Amniotic epithelial cell (primary cell): ENCODE data around the gene HOXD8.

Experiments
- DNase-seq: peaks from one replicate; pipeline ENCODE4 v3.0.0-alpha.2; 2010; ENCODE audit warnings: low read depth

The HOXD8 gene

DNA sequence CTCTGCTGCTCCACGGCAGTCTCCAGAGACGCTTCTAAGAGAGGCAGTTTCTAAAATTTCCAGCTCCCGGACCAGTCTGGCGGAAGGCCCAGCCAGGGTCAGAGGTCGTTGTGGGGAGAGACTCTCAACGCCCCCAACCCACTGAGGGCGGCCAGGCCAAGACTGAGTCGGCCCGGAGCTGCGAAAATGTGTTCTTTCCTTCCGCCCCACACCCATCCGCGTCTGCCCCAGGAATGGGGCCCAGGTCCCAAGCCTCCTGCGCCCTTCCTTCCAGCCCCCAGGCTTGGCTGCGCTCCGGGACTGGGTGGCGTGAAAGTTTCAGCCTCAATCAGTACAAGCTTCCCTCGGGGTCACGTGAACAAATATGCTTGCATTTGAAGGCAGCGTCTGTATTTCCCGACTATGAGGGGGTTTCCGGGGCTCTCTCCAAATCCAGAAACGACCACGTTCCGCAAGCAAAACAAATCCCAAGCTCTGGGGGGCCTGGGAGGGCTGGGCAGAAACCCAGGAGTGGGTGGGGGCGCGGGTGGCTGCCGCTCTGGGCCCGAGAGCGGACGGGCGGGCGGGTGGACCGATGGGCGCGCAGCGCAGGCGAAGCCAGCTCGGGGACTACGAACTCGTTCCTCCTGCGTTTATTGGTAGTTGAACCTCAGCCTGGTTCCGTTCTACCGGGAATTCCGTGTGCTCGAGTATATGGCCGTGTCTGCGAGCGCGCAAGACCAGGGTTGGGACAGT lies 30.9 kb downstream of the HOXD8 start:
- no peak for DNase-seq

DNA sequence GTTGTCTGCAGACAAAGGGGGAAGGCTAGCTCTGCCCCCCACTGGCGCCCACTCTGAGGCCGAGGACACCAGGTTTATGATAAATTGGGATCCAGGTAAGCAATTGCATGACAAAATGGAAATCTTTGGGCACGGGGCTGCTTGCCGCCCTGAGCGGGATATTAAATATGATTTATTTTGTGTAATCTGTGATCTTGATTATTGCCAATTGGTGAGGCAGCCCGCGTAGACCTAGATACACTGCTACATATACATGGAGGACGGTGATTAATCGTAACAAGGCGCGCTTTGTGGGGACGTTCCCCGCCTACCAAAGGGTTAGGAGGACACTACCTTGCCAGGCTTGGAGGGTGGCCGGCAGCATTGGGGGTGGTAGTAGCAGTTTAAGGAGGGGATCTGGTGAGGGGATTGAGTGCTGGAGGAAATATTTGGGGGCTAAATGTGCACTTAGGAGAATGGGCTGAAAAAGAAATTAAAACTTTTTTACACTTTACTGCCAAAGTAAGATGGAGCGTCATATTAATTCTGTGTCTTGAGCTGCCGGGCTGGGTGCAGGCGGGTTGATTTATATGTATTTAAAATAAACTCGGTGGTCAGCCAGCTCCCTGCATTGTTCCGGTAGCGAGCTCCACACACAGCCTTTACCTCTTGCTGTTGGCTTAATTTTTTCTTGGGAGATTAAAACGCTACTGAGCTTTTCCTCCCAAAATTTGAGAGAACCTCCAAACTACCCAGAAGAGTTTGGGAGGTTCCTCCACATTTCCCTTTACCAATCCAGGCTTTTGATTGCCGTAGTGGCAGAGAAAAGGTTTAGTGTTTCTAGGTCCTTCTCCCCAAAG lies 31.7 kb downstream of the HOXD8 start:
- no peak for DNase-seq

DNA sequence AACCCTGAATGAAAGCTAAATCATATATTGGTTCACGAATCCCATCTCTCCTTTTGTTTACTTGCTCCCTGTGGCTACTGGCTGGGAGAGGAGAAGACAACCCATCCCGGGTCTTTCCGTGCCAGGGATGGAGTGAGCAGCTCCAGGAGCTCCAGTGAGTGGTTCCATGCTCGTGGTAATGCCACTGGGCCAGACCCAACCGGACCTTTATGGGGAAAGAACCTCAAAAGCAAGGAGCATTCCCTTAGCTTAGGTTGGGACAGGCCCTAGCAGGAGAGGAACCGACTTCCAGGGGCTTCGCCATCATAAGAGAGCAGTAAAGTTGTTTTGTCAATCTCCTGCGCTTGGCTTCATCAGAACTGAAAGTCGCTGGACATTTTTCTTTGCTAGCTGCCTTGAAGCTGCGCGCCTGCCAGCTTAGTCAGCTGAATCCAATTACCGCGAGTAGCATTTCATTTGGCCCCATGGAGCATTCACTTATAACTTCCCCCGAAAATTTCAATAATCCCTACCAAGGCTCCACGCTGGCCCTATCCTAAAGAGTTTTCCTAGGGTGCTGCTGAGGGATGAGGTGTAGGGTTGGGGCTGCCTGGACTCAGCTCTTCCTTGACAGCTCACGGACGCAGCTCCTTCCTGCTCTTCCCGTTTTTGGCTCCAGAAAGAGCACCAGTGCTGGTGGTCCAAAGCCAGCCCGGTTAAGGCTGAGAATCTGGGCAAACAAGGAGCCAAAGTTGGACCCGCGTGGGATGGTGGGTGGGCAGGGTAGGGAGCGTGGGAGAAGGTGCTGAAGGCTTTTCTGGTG lies 32.5 kb downstream of the HOXD8 start:
- DNase-seq = peak; percentile 7

DNA sequence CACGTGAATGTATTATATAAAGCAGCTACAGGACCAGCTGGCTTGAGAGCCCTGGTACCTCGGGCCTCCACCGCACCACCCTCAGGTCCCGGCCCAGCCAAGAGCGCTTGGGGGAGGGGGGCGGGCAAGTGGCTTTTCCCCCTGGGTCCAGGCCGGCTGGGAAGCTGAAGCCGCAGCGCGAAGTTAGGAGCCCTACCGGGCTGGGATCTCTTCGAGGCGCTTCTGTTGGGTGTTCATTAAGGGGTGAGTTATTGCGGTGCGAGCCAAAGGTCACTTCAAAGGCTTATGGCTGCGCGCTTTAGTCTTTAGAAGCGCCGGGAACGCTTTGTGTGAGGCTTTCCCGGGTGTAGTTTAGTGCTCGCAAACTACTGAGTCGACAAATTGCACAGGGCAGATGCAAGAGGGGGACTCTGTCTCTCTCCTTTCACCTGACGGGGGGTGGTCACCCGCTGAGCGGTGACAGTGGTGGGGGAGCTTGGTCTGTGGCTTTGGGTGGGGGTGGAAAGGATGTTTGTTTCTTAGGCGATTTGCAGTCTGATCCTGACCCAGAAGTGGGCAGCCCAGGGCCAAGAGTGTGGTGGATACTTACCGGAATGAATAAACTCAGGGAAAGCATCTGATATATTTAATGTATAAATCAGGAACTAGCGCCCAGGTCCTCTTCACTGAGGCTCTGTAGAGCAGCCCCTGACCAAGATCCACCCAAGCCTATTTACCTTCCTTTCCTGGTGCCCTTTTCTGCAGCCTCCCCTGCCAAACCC lies 33.6 kb downstream of the HOXD8 start:
- DNase-seq = no peak

DNA sequence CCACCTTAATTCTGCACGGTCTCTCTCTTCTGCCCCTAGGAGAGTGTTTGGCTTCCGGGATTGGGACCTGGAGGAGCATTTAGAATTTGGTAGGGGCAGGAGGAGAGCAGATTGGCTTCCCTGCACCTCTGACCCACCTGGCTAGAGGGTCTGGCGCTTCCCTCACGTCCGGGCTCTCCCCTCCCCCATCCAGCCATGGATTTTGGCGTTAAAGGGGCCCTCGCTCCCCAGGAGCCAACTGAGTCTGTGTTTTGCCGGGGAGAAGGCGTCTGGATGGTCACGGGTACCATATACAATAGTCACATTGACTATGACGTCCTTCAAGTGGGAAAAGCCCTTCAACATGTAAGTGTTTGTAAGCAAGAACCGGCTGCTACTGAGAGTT lies 34.2 kb downstream of the HOXD8 start:
- DNase-seq = no peak

DNA sequence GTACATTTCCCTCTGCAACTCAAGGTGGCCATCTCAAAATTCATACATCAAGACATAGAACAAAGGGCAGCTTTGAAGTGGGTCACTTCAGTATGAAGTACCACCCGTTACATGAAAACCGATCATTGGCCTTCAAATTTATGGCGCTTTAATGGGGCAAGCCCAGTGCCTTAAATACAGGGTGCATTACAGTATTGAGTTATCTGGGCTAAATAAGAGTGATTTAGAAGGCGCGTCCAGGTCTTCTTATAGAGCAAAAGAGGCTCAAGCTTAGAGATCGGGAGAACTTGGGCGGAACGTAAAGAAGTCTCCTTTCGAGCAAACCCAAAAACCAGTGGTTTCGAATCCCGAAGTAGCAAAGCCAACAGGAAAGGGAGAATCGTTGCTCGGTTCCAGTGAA lies 34.7 kb downstream of the HOXD8 start:
- DNase-seq = no peak

DNA sequence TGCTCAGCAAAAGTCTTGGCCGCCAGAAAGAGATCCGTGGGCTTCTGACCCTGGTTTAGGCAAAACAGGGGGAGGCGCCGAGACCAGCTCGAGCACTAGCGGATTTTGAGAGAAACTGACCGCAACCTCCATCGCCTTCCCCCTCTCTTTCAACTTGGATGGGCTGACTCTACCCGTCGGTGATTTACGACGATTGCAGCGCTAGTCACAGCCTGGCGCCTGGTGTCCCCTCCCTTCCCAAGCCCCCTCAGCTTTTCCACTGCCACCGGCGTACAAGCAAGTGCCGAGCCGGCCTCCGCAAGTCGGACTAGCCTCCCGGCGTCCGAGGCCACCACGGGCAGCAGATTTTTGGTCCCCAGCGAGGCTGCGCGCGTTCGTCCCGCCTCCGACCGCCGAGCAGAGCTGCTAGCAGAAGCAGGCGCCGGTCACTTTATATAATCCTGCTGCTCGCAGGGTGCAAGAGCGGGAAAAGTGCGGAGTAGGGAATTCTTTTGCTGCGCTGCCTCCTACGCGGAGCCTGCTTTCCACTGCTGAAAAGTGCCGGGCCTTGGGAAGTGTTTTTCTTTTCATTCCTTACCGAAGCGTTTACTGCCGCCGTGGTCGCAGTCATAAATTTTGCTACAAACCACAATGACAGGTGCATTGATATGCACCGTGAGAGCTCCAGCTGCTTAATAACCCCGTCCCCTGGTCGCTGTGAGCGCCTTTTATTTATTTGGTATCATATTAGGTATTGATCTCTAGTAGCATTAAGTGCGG lies 35.3 kb downstream of the HOXD8 start:
- DNase-seq = no peak

DNA sequence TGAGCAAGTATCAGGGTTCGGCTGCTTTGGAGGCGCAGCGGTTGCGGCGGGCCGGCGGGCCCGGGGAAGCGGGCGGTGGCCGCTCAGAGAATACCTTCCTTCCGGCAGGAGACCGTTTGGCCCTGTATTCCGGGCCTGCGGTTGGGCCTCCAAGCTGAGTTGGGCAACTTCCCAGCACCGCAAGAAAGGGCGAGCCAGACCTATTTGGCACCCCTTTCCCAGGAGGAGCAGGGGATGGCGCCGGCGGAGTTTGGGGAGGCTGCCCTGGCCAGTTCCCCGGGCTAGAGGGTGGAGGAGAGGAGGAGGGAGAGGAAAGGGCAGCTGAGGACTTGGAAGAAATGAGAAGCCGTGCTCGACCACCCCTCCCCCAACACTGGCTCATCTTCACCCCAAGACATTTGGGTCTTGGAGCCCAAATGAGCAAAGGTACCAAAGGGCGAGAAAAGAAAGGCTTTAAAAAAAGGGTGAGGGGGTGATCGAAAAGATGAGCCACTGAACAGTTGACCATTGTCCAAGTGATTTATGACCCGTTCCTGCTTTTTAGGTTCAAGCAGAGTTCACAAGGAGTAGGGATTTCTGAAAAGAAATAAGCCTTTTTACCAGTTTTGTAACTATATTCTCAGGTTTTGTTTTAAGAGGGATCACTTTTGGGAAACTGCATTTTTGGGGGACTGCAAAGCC lies 36.0 kb downstream of the HOXD8 start:
- no peak for DNase-seq

DNA sequence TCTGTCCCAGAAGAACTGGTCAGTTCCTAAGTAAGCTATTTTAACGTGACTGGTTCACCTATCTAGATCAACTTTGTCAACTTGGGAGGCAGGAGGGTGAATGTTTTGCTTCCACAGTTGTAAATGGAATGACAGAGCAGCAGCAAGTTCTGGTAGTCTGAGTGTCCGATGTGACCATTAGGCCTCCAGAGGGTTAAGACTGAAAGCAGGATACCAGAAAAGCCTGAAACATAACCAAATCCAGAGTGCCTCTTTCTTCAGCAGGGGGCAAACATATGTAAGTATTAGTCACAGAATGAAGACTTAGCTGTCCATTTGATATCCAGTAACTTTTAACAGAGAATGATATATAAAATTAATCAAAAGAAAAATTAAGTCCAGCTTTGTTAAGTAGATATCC lies 36.8 kb downstream of the HOXD8 start:
- DNase-seq = no peak

DNA sequence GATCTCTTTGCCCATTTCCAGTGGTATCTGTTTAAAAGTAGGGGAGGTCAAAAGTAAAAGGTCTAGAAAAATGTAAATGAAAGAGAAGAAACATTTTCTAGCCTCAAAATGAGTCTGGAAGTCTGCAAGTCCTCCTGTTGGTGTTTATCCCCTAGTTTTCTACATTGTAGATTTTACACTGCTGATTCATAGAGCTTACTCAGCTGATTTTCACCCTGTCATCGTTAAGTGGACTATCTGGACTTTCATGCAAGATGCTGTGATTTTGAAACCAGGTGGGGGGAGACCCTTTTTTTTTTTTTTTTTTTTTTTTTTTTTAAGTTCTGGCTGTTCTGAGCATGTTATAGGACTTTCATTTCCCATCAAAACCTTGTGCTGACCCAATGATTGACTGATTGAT lies 37.9 kb downstream of the HOXD8 start:
- DNase-seq = no peak

DNA sequence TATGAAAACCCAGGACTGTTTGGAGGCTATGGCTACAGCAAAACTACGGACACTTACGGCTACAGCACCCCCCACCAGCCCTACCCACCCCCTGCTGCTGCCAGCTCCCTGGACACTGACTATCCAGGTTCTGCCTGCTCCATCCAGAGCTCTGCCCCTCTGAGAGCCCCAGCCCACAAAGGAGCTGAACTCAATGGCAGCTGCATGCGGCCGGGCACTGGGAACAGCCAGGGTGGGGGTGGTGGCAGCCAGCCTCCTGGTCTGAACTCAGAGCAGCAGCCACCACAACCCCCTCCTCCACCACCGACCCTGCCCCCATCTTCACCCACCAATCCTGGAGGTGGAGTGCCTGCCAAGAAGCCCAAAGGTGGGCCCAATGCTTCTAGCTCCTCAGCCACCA lies 39.7 kb downstream of the HOXD8 start:
- no peak for DNase-seq

DNA sequence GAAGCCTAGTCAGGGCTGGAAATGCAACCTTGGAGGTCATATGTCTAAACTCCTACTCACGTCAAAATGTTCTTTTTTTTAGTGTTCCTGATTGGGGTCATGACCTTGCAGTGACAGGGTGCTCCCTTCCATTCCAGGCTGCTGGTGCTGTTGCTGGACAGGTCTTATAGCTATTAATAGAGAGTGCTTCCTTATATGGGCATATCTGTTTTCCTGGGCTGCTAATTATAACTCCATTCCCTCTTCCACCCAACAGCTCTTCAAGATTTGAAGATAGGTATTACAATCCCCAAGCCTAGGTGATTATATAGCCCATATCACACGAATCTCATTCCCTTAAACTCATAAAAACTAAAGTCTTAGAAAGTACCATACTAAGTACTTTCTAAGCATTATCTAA lies 40.2 kb downstream of the HOXD8 start:
- no peak for DNase-seq

DNA sequence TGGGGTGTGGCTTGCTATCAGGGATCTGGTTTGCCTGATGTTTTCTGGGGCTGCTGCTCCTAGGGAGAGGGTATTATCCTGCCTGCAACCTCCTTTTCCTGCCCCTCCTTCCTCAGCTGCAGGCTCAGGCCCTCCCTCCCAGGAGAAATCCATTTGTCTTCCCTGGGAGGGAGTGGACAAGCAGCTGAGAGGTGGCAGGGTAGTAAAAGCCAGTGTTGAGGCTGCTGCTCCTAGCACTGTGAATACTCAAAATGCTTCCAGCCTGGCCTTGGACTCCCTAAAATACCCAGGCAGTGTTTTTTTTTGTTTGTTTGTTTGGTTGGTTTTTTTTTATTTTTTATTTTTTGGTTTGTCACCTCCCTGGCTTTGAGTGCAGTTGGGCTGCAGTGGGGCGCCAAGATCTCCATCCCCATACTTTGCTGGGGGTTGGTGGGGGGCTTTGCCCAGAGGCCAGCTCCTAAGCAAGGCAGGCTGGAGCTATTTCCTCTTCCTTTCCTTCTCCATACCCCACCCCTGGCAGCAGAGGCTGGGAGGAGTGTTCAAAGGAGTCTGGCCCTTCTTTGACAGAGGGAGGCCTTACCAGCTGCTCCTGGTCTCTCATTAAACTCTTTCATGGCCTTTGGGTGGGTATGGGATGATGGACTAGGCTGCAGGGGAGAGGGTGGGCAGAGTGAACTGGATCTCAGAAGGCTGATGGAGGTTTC lies 41.2 kb downstream of the HOXD8 start:
- DNase-seq = no peak

DNA sequence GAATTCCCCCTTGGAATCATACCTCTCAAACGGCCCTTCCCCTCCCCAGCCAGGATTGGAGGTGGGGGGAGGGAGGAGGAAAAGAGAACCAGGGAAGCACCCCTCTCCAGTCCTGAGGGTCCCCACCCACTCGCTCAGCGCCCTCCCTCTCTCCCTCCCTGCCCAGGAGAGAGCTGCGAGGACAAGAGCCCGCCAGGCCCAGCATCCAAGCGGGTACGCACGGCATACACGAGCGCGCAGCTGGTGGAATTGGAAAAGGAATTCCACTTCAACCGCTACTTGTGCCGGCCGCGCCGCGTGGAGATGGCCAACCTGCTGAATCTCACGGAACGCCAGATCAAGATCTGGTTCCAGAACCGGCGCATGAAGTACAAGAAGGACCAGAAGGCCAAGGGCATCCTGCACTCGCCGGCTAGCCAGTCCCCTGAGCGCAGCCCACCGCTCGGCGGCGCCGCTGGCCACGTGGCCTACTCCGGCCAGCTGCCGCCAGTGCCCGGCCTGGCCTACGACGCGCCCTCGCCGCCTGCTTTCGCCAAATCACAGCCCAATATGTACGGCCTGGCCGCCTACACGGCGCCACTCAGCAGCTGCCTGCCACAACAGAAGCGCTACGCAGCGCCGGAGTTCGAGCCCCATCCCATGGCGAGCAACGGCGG lies 42.0 kb downstream of the HOXD8 start:
- no peak for DNase-seq

DNA sequence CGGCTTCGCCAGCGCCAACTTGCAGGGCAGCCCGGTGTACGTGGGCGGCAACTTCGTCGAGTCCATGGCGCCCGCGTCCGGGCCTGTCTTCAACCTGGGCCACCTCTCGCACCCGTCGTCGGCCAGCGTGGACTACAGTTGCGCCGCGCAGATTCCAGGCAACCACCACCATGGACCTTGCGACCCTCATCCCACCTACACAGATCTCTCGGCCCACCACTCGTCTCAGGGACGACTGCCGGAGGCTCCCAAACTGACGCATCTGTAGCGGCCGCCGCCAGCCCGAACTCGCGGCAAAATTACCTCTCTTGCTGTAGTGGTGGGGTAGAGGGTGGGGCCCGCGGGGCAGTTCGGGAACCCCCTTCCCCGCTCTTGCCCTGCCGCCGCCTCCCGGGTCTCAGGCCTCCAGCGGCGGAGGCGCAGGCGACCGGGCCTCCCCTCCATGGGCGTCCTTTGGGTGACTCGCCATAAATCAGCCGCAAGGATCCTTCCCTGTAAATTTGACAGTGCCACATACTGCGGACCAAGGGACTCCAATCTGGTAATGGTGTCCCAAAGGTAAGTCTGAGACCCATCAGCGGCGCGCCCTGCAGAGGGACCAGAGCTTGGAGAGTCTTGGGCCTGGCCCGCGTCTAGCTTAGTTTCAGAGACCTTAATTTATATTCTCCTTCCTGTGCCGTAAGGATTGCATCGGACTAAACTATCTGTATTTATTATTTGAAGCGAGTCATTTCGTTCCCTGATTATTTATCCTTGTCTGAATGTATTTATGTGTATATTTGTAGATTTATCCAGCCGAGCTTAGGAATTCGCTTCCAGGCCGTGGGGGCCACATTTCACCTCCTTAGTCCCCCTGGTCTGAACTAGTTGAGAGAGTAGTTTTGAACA lies 42.7 kb downstream of the HOXD8 start:
- DNase-seq = no peak

DNA sequence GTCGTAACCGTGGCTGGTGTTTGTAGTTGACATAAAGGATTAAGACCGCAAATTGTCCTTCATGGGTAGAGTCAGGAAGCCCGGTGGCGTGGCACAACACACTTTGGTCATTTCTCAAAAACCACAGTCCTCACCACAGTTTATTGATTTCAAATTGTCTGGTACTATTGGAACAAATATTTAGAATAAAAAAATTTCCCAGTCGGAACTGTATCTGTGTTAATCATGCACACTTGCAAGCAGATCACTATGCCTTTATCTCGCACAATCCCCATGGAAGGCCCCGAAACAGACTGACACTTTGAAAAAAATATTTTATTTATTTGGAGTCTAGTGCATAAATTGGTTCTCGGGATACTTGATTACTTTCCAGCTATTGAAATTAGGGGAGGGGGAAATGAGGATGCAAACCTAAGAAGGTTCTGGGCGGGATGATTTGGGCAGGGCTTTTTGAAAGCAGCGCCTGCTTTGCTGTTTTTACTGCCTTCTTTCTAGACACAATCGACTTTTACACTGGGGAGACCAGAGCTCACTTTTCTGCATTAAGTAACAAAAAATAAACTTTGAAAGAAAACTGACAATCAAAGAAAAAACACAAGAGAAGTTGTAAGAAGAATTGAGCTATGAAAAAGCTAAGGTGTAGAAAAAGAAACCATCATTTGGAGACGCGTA lies 43.5 kb downstream of the HOXD8 start:
- no peak for DNase-seq

DNA sequence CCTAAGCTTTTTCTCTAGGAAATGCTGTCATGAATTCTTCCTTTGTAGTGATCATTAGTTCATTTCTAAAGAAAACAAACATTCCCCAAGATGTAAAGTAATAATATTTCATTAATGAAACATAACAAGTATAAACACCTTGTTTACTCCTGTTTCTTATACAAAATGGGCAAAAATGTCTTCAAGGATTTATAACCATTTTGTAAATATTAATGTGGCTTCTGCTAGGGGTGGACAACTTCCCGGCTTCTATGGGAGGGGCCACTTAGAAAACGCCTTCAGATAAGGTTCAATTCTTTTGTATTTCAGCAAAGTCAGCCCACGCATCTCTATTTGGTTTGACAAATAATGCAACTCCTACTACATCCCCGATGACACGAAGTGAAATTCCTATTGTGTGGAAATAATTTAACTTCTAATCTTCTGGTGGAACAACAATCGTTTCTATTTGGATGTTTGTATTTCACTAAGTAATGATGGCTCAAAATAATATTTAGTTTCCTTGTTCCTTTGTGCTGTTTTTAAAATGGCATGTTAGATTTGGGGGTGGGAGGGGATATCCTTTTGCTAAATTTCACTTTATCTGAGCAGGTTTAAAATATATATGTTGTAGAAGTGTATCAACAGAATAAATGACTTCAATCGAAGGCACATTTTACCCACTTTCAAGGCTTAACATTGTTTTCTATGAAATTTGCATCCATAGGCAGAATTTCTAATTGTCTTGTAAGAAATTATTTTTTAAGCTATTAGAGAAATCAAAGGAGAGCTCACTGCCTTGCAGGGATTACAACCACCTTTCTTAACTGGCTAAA lies 44.3 kb downstream of the HOXD8 start:
- DNase-seq = no peak
